BE2C (cell line): ENCODE results near the gene MEF2D.

Experiments used
- DNase-seq: peaks from one replicate; pipeline ENCODE4 v3.0.0-alpha.2; 2020
- H3K27me3 ChIP-seq: fragments of 250-450 bp; sonication (Bioruptor Pico); 2 replicates; pipeline ENCODE4 v1.5.1; 2020; ENCODE audit warnings: mild to moderate bottlenecking
- H3K36me3 ChIP-seq: fragments of 250-450 bp; sonication (Bioruptor Pico); 2 replicates; pipeline ENCODE4 v1.5.1; 2020; ENCODE audit warnings: mild to moderate bottlenecking
- H3K4me1 ChIP-seq: fragments of 250-450 bp; sonication (Bioruptor Pico); 2 replicates; pipeline ENCODE4 v1.5.1; 2020
- H3K4me3 ChIP-seq: 2 replicates; pipeline ENCODE4 v1.5.1; 2011; ENCODE audit warnings: low read depth, low read length
- H3K9me3 ChIP-seq: fragments of 250-450 bp; sonication (Bioruptor Pico); 2 replicates; pipeline ENCODE4 v1.5.1; 2020
- CTCF ChIP-seq: IDR thresholded peaks from 2 replicates; pipeline ENCODE4 v1.5.1; 2012; ENCODE audit warnings: mild to moderate bottlenecking, low read depth, low read length

Gene MEF2D

GRCh38 chr1:156500793-156501506, 375 bp upstream of the MEF2D start:
- Histone ChIP-seq H3K4me3 (peak overlapping the region; percentile 96), H3K9me3 (no peaks in the 10 kb centered on the region), H3K27me3 (no peaks in the 10 kb centered on the region), H3K4me1 (peaks cover 36% of the 10 kb centered on the region), H3K36me3 (peaks cover 5% of the 10 kb centered on the region)
- DNase-seq, result peak; percentile 97
- TF ChIP-seq CTCF, result peak; percentile 56

GRCh38 chr1:156499842-156500542, 583 bp downstream of the MEF2D start:
- DNase-seq, result peak; percentile 56
- Histone ChIP-seq H3K36me3 (peaks cover 7% of the 10 kb centered on the region), H3K4me1 (peaks cover 31% of the 10 kb centered on the region), H3K27me3 (no peaks in the 10 kb centered on the region), H3K9me3 (no peaks in the 10 kb centered on the region), H3K4me3 (peak overlapping the region; percentile 96)
- TF ChIP-seq CTCF, result no peak

- peaks cover 25% of the 10 kb centered on the region for H3K4me1 ChIP-seq
- no peaks in the 10 kb centered on the region for H3K27me3 ChIP-seq
- H3K36me3 ChIP-seq, result peaks cover 10% of the 10 kb centered on the region
- no peak for DNase-seq
- no peaks in the 10 kb centered on the region for H3K9me3 ChIP-seq
- H3K4me3 ChIP-seq, result peak overlapping the region; percentile 96
- TF ChIP-seq CTCF, result no peak
Observed at GRCh38 chr1:156499194-156499841, 1.3 kb downstream of the MEF2D start.

GRCh38 chr1:156498432-156499193, 2.0 kb downstream of the MEF2D start:
- peak overlapping the region; percentile 96 for H3K4me3 ChIP-seq
- H3K4me1 ChIP-seq, result peaks cover 18% of the 10 kb centered on the region
- H3K27me3 ChIP-seq, result no peaks in the 10 kb centered on the region
- no peaks in the 10 kb centered on the region for H3K9me3 ChIP-seq
- TF ChIP-seq CTCF, result no peak
- peaks cover 10% of the 10 kb centered on the region for H3K36me3 ChIP-seq
- DNase-seq, result no peak

GRCh38 chr1:156497743-156498431, 2.7 kb downstream of the MEF2D start:
- H3K4me1 ChIP-seq, result peaks cover 17% of the 10 kb centered on the region
- no peaks in the 10 kb centered on the region for H3K9me3 ChIP-seq
- no peak overlapping the region for H3K4me3 ChIP-seq
- no peaks in the 10 kb centered on the region for H3K27me3 ChIP-seq
- peaks cover 10% of the 10 kb centered on the region for H3K36me3 ChIP-seq
- no peak for TF ChIP-seq CTCF
- no peak for DNase-seq
